ENCODE measurements around the gene DHX34. TPM values are rescaled to one million over a fixed set of nuclear protein-coding genes. Genes with fewer than 3 reads are reported as not detected.

DHX34 gene
- total and polyA plus RNA-seq, 11 donors, result 3.7 to 13.3 (median 6.7) TPM

DNA sequence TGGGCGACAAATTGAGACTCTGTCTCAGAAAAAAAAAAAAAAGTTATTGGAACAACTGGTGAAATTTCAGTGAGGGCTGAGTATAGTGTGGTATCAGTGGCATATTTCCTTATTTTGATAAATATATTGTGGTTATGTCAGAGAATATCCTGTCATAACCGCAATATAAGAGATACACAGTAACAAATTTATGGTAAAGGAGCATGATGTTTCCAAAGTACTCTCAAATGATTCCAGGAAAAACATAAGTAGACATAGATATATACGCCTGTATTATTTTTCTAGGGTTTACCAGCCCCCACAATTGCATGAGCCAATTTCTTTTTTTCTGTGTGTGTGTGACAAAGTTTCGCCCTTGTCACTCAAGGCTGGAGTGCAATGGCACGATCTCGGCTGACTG is 45.1 kb upstream of the DHX34 start:
- 76 to 86% (median 80%) methylated on average over 6 of the region's 6 CpGs for WGBS, 4 donors
- H3K9me3 ChIP-seq, result no peaks in the 10 kb centered on the region
- no peak overlapping the region for H3K27ac ChIP-seq
- intact Hi-C loops (cut with DNase I), result loop anchor here in 2 of 10 donors (5.0 to 10.0 kb wide), 2 partner anchors 88 to 401 kb away; no protein-coding TSS in a partner anchor
- DNase-seq (no peak), ATAC-seq (no peak)
- no peak overlapping the region for H3K4me3 ChIP-seq
- H3K36me3 ChIP-seq, result no peaks in the 10 kb centered on the region
- TF ChIP-seq, protein P1, sequence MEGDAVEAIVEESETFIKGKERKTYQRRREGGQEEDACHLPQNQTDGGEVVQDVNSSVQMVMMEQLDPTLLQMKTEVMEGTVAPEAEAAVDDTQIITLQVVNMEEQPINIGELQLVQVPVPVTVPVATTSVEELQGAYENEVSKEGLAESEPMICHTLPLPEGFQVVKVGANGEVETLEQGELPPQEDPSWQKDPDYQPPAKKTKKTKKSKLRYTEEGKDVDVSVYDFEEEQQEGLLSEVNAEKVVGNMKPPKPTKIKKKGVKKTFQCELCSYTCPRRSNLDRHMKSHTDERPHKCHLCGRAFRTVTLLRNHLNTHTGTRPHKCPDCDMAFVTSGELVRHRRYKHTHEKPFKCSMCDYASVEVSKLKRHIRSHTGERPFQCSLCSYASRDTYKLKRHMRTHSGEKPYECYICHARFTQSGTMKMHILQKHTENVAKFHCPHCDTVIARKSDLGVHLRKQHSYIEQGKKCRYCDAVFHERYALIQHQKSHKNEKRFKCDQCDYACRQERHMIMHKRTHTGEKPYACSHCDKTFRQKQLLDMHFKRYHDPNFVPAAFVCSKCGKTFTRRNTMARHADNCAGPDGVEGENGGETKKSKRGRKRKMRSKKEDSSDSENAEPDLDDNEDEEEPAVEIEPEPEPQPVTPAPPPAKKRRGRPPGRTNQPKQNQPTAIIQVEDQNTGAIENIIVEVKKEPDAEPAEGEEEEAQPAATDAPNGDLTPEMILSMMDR (IDR thresholded peaks at IDR 0.05), result no peak
- TF ChIP-seq POLR2A (IDR thresholded peaks at IDR 0.05), result no peak
- peaks cover 0 to 8% (median 0%) of the 10 kb centered on the region in 12 donors for H3K4me1 ChIP-seq
- H3K27me3 ChIP-seq, result no peaks in the 10 kb centered on the region

DNA sequence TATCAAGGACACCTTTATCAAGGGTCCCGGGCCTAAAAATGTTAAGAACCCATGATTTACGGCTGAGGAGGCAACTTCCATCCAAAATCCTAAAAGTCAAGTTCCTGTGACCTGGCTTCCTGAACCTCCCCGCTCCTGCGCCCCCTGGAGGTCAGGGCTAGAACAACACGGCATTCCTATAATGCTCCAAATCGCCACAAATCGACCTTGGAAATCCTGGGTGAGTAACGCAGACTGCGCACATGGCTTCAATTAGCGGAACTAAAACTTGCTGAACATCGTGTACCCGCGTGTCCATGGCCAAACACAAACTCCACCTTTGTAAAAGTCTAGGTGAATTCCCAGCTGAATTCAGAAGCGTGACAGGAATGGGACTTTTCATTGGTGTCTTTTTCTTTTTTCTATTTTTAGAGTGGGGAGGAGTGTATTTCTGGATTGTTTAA is 43.8 kb upstream of the DHX34 start:
- H3K9me3 ChIP-seq, result no peaks in the 10 kb centered on the region
- DNase-seq (peak; percentile 34 to 85 (median 64)), ATAC-seq (peak in 2 of 4 donors; percentile 34 to 73)
- no peaks in the 10 kb centered on the region for H3K27me3 ChIP-seq
- H3K36me3 ChIP-seq, result no peaks in the 10 kb centered on the region
- TF ChIP-seq, protein P1 (IDR thresholded peaks at IDR 0.05), result peak; percentile 87 to 95 (median 90)
- no peak for TF ChIP-seq POLR2A (IDR thresholded peaks at IDR 0.05)
- intact Hi-C loops (cut with DNase I), result loop anchor here in 1 of 10 donors (10.0 kb wide), 1 partner anchor 399 kb away; no protein-coding TSS in a partner anchor
- H3K4me1 ChIP-seq, result peaks cover 0 to 8% (median 0%) of the 10 kb centered on the region in 12 donors
- H3K4me3 ChIP-seq, result no peak overlapping the region
- 6 to 10% (median 7%) methylated on average over 14 of the region's 14 CpGs for WGBS, 4 donors
- H3K27ac ChIP-seq, result no peak overlapping the region

DNA sequence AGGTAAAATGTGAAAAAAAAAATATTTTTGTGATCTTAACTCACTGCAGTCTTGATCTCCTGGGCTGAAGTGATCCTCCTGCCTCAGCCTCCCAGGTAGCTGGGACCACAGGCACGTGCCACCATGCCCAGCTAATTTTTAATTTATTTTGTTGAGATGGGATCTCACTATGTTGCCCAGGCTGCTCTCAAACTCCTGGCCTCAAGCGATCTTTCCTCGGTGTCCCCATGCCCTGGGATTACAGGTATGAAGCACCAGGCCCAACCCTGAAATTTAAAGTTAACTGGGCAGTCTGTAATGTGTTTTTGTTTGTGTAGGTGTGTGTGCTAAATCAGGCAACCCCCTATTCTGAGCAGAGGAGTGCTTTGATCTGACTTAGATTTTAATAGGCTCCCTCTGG is 42.8 kb upstream of the DHX34 start:
- TF ChIP-seq, protein P1 (IDR thresholded peaks at IDR 0.05), result no peak
- TF ChIP-seq POLR2A (IDR thresholded peaks at IDR 0.05), result no peak
- no peak overlapping the region for H3K27ac ChIP-seq
- peaks cover 0 to 8% (median 0%) of the 10 kb centered on the region in 12 donors for H3K4me1 ChIP-seq
- no peaks in the 10 kb centered on the region for H3K9me3 ChIP-seq
- no peaks in the 10 kb centered on the region for H3K36me3 ChIP-seq
- no peak overlapping the region for H3K4me3 ChIP-seq
- intact Hi-C loops (cut with DNase I), result loop anchor here in 1 of 10 donors (10.0 kb wide), 1 partner anchor 398 kb away; no protein-coding TSS in a partner anchor
- WGBS, 4 donors, result 72 to 93% (median 92%) methylated on average over 3 of the region's 3 CpGs
- DNase-seq (no peak), ATAC-seq (no peak)
- peaks cover 0 to under 1% (median 0%) of the 10 kb centered on the region in 9 donors for H3K27me3 ChIP-seq

DNA sequence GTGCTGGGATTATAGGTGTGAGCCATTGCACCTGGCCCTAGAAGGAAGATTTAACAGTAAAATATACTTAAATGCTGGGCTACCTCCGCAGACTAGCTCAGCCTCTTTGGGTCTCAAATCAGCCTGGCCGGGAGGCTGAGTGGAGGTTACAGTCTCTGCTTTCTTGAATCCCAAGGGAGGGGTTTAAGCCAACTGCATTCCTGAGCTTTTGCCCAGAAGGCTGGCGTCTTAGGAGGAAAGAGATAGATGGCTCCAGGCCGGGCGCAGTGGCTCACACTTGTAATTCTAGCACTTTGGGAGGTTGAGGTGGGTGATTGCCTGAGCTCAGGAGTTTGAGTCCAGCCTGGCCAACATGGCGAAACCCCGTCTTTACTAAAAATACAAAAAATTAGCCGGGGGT is 40.1 kb upstream of the DHX34 start:
- TF ChIP-seq, protein P1 (IDR thresholded peaks at IDR 0.05), result no peak
- TF ChIP-seq POLR2A (IDR thresholded peaks at IDR 0.05), result no peak
- Histone ChIP-seq H3K36me3 (peaks cover 0 to 6% (median 0%) of the 10 kb centered on the region in 9 donors), H3K27me3 (peaks cover 0 to 4% (median 0%) of the 10 kb centered on the region in 9 donors), H3K4me3 (peak overlapping the region in 1 of 12 donors; percentile 64), H3K27ac (peak overlapping the region in 1 of 12 donors; percentile 92), H3K4me1 (peaks cover 0 to 35% (median 0%) of the 10 kb centered on the region in 12 donors), H3K9me3 (no peaks in the 10 kb centered on the region)
- intact Hi-C loops (cut with DNase I), result loop anchor here in 1 of 10 donors (10.0 kb wide), 1 partner anchor 396 kb away; no protein-coding TSS in a partner anchor
- 59 to 73% (median 67%) methylated on average over 8 of the region's 8 CpGs for WGBS, 4 donors
- ATAC-seq (no peak), DNase-seq (no peak)

Measured in heart left ventricle (tissue), 16 donors.